GM12873 (cell line): ENCODE measurements around the gene YDJC.
A peak's percentile ranks its signal among the peaks of the same experiment; 100 is the strongest.

Experiments used
- TF ChIP-seq, protein P1 (sequence below): IDR thresholded peaks from 2 replicates; pipeline ENCODE4 v1.5.1; 2012; ENCODE audit warnings: low read depth, mild to moderate bottlenecking, moderate library complexity, low read length, control low read depth; ENCODE audit not compliant: insufficient read depth; ENCODE audit errors: missing control alignments

The YDJC gene

DNA sequence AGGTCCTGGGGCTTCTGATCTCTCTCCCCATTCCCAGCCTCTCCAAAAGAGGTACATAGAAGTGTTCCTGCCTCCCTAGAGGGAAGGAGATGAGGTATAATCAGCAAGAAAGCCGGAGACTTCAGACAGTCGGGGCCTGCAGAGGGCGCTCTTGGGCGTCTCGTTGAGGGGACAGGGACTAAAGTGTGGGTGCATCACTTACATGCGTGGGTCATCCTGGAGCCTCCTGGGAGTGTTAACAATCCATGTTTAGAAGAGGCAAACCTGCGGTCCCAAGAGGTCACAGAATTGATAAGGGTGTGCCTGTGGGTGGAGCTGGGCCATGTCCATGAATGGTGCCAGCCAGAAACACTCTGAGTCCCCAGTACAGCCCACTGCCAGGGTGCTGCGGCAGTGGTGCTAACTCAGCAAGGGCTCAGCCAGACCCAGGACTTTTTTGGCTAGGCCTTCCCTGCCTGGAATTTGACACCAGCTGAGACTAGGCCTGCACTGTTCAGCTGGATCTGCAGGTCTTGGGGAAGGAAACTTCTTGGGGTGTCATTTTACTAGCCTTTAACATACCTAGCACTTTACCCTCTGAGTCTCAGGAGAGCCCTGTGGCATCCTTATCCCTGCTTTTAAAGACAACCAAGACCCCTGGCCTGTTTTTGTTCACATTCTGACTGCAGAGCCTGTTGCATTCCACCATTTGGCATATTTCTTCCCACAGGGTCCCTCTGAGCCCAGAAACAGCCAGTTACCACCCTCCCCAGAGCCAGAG lies 5.5 kb downstream of the YDJC start:
- TF ChIP-seq, protein P1, sequence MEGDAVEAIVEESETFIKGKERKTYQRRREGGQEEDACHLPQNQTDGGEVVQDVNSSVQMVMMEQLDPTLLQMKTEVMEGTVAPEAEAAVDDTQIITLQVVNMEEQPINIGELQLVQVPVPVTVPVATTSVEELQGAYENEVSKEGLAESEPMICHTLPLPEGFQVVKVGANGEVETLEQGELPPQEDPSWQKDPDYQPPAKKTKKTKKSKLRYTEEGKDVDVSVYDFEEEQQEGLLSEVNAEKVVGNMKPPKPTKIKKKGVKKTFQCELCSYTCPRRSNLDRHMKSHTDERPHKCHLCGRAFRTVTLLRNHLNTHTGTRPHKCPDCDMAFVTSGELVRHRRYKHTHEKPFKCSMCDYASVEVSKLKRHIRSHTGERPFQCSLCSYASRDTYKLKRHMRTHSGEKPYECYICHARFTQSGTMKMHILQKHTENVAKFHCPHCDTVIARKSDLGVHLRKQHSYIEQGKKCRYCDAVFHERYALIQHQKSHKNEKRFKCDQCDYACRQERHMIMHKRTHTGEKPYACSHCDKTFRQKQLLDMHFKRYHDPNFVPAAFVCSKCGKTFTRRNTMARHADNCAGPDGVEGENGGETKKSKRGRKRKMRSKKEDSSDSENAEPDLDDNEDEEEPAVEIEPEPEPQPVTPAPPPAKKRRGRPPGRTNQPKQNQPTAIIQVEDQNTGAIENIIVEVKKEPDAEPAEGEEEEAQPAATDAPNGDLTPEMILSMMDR: peak; percentile 68

- TF ChIP-seq, protein P1: no peak
These were observed 6.2 kb downstream of the YDJC start for GRCh38 chr22:21623648-21623970.

DNA sequence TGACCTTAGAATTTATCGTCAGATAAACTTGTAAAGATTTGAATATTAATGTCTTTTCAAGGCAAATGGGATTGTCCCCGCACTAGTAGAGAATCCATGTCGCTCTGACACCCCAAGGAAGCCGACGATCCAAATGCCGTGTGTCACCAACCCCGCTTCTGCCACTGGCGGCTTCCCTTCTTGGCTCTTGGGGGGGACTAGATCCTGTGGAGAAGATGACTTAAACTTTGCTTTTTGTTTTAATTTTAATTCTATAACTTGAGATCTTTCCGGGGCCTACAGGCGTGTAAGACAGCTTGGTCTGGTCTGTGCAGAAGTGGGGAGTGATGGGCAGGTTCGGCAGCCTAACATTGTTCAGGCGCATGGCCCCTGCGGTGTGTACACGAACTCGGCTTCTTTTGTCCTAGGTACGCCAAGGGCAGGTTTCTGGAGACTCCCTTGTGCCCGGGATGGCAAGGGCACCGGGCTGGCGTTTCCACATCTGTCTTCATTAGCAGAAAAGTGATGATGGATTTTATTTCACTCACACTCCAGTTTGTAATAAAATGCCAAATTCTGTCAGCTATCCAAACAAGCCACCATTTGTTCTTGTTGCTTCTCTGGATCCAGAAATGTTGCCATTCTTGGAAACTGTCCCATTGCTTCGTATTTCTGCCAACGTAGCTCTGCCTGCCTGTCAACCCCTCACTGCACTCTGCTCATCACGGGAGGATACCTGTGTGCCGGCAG lies 6.7 kb downstream of the YDJC start:
- TF ChIP-seq, protein P1: no peak

- TF ChIP-seq, protein P1: no peak
These were observed 7.6 kb downstream of the YDJC start for GRCh38 chr22:21622011-21622918.

GRCh38 chr22:21621025-21621424 lies 8.8 kb downstream of the YDJC start:
- TF ChIP-seq, protein P1: no peak

DNA sequence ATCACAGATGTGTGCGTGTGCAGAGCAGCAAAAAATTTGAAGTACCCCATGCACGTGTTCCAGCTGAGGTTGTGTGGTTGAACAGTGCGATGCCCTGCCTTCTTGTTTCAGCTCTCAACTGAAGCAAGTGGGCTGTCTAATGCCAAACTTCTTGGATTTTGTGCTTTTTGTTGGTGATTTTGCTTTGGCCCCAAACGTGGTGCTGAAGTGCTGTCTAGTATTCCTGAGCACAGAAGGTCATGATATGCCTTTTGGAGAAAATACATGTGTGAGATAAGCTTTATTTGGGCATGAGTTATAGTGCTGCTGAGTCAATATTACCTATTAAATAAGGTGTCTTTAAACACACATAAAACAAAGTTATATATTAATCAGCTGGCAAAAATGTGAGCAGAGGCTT lies 14.1 kb downstream of the YDJC start:
- TF ChIP-seq, protein P1: no peak
